HG02759 (cell line): ENCODE results near the gene POLR1D.

ENCODE experiments used
- ATAC-seq: cut with Tn5 transposase; IDR thresholded peaks from one replicate; pipeline ENCODE4 v1.9.1; 2021; ENCODE audit warnings: mild to moderate bottlenecking, moderate library complexity; ENCODE audit not compliant: unreplicated experiment

Gene POLR1D

GRCh38 chr13:27670861-27671260 lies 49.2 kb downstream of the POLR1D start:
- no peak for ATAC-seq

DNA sequence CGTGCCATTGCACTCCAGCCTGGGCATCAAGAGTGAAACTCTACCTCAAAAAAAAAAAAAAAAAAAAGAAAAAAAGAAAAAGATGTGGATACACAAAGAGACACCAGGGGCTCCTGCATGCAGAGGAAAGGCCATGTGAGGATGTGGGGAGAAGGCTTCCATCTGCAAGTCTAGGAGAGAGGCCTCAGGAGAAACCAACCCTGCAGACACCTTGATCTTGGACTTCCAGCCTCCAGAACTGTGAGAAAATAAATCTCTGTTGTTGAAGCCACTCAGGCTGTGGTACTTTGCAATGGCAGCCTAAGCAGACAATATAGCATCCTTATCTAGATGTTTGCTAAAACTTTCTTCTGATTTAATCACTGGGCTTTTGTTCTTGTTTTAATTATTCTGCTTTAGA lies 50.3 kb downstream of the POLR1D start:
- no peak for ATAC-seq
